KOPT-K1 (cell line): ENCODE results near the gene HLCS.
"Not testable (repeated sequence)": the region's sequence is repeated elsewhere in the genome, so short reads cannot be mapped to it uniquely, and the experiment has no call there.

Experiments
- H3K27ac ChIP-seq: fragments of 200-600 bp; sonication (generic); 2 replicates; pipeline ENCODE4 v1.5.1; 2016; ENCODE audit warnings: antibody characterized with exemption, mild to moderate bottlenecking, low read depth, low read length; ENCODE audit not compliant: poor library complexity, severe bottlenecking
- H3K36me3 ChIP-seq: fragments of 200-600 bp; sonication (generic); 2 replicates; pipeline ENCODE4 v1.5.1; 2017; ENCODE audit warnings: antibody characterized with exemption, mild to moderate bottlenecking, low read length, moderate library complexity; ENCODE audit not compliant: insufficient read depth
- H3K9me3 ChIP-seq: fragments of 200-600 bp; sonication (generic); 2 replicates; pipeline ENCODE4 v1.5.1; 2017; ENCODE audit warnings: antibody characterized with exemption, low read length, mild to moderate bottlenecking; ENCODE audit not compliant: insufficient read depth, poor library complexity, severe bottlenecking

The HLCS gene

DNA sequence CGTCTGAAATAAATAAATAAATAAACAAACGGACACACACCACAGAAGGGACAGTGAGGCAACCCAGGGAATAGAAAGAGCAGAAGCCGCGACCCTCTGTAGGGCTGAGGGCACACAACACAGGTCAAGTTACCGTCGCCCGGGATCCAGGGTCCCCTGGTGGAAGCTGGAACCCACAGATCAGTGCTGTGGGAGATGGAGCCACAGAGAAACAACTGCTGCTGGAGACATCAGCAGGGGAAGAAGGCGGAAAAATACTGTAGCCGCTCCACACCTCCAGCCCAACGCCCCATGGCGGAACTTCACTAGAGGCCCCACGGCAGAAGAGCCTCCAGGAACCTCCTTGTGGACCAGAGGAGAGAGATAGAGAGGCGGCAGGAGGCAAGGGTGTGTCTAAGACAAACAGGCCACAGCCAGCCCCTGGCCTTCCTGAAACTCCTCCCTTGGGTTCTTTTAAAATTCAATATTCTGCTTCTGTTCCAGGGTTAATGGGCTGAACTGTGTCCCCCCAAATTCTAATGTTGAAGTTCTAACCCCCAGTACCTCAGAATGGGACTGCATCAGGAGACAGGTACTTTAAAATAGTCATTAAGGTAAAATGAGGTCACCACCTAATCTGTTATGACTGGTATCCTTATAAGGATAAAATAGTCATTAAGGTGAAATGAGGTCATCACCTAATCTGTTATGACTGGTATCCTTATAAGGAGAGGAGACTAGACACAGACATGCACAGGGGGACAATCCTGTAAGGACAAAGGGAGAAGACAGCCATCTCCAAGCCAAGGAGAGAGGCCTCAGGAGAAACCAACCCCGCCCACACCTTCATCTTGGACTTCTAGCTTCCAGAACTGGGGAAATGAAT is 7.7 kb upstream of the HLCS start:
- 0 out of 2 replicates have a peak, but pooled peaks cover 2% of the 10 kb centered on the region for H3K36me3 ChIP-seq
- no peaks in the 10 kb centered on the region for H3K9me3 ChIP-seq
- H3K27ac ChIP-seq: no peak overlapping the region

DNA sequence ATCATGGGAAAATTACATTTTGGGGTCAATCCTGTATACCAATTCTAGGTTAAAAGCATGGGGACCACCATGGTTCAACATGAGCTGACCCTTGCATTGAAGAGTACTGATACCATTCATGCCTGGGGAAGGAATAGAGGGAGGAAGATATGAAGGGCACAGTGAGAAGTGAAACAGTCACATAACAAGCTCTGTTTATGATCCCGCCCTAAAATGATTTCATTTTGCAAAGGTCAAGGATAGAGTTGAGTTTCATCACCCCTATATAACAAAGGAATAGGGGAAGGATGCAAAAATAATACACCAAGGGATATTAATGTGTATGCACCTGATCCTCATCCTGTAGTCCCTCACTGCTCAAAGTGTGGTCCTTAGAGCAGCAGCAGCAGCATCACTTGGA is 2.5 kb upstream of the HLCS start:
- H3K36me3 ChIP-seq: peaks cover 10% of the 10 kb centered on the region; the same call in 1 of the 2 replicates
- no peaks in the 10 kb centered on the region for H3K9me3 ChIP-seq

DNA sequence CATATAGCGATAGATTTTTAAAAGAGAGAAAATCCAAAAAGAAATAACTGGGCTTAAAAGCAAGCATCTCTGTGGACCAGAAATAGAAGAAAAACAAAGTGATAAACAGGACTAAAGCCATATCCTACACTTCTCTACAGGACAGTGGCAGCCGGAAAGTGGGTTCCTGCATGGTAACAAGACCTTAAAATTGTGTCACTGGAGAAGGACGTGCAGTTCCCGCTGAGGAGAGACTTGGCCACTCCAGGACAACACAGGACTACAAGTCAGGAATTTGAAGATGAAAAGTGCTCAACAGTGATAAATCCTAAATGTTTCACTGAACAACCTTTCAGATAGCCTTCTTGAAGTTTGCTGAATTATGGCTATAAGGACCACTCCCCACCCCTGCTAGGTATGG is 1.9 kb upstream of the HLCS start:
- H3K9me3 ChIP-seq: no peaks in the 10 kb centered on the region
- H3K36me3 ChIP-seq: peaks cover 10% of the 10 kb centered on the region; the same call in 1 of the 2 replicates
- no peak overlapping the region for H3K27ac ChIP-seq

More for the DNA sequence above, 2.5 kb upstream of the HLCS start:
- no peak overlapping the region for H3K27ac ChIP-seq

DNA sequence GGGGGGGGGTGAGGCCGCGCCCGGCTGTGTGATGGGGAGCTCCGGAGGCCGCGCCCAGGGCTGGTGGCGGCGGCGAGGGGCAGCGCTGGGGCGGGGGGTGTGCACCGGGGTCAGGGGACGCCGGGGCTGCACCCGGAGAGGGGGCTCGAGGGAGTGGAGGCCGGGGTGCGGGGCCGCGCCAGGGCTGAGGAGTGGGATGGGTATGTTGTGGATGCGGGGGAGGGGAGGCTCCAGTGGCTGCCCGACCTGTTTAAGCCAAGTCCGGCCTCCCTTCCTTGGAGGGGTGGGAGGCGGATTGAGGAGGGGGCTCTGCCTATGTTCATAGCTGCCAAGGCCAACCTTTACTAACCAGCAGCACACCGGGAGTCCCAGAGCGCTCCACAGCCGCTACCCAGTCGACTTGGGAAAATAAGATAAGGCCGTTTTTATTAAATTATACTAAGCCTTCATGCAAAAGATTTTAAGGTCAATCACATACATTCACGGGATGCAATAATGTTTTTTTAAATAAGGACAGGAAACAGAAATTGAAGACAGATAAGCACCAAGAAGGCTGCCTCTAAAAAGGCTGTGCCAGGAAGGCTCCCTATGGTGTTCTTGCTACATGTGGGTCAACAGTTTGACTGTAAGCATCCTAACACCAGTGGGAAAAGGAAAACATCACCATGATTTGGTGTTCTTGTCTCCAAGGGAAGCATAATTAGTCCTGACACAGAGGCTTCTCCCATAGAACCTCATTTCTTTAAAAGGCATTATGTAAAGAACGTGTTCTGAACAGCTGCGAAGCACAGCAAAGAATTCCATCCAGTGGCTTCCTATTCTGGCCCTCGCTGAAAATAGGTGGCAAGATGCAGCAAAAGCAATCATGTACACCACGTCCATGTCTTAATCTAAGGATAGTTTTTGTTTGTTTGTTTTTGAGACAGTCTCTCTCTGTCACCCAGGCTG is 626 bp upstream of the HLCS start:
- H3K27ac ChIP-seq: peak overlapping the region; percentile 56
- no peaks in the 10 kb centered on the region for H3K9me3 ChIP-seq
- H3K36me3 ChIP-seq: peaks cover 10% of the 10 kb centered on the region; the same call in 1 of the 2 replicates

DNA sequence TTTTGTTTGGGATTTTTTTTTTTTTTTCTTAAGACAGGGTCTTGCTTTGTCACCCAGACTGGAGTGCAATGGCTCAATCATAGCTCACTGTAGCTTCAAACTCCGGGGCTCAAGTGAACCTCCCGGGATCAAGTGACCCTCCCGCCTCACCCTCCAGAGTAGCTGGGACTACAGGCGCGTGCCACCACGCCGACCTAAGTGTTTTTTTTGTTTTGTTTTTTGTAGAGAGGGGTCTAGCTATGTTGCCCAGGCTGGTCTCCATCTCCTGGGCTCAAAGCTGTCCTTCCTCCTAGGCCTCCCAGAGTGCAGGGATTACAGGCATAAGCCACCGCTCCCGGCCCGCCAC is 776 bp downstream of the HLCS start:
- Histone ChIP-seq H3K9me3 (no peaks in the 10 kb centered on the region), H3K36me3 (peaks cover 15% of the 10 kb centered on the region; the same call in 1 of the 2 replicates), H3K27ac (peak overlapping the region; percentile 68)

DNA sequence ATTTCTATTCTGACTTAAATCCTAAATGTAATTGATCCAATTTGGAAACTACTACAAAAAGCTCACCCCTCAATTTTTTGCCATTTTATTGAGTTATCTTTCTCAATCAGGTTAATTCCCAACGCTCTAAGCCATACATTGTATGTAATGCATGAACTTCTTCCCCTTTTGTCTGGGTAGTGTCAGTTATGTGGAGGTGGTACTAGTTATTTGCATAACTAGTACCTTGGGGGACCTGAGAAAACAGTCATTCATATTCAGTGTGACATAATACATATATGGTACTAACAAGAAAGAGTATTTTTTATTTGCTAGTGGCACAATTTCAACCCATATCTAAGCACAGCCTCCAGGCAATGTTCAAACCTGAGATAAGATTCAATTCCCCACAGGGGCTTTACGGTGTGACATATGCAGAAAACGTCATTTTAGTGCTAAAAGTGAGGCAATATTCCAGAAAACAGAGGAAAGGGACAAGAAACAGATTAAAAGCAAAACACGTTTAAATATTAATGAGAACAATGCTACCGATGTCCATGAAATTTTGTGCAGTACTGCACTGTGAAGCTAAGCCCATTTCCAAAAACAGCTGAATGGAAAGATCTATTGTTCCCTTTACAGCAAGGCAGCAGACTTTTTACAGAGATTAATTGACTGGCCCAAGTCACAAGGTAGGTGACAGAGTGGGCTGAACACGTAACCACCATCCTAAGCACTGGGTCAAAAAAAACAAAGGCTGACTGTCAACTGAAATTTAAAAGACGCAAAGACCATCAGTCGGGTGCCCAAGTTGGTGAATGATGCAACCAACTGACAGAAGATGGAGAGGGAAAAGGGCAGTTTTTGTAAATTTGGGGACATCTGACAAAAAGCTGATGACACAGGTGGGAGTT is 1.4 kb downstream of the HLCS start:
- peak overlapping the region; percentile 68 for H3K27ac ChIP-seq

DNA sequence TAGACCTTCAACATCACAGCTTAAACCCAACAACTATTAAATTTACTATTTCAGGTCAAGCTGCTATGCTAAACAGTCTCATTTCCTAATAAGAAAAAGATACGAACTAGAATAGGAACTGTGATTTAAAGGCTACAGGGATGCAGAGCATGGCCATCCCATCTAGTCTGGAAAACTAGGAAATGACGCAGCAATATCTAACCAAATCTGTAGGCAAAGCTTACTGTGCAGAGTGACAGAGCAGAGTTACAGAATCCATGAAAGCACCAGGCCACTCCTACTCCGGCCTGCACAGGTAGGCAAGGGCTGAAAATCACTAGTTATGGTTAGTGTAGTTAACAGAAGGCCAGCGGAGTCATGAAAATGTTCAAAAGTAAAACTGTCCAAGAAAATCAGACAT is 2.1 kb downstream of the HLCS start:
- peaks cover 3% of the 10 kb centered on the region for H3K9me3 ChIP-seq
- H3K36me3 ChIP-seq: peaks cover 28% of the 10 kb centered on the region; the same call in 1 of the 2 replicates
- no peak overlapping the region for H3K27ac ChIP-seq

More for the DNA sequence above, 1.4 kb downstream of the HLCS start:
- Histone ChIP-seq H3K9me3 (no peaks in the 10 kb centered on the region), H3K36me3 (peaks cover 21% of the 10 kb centered on the region; the same call in 1 of the 2 replicates)

DNA sequence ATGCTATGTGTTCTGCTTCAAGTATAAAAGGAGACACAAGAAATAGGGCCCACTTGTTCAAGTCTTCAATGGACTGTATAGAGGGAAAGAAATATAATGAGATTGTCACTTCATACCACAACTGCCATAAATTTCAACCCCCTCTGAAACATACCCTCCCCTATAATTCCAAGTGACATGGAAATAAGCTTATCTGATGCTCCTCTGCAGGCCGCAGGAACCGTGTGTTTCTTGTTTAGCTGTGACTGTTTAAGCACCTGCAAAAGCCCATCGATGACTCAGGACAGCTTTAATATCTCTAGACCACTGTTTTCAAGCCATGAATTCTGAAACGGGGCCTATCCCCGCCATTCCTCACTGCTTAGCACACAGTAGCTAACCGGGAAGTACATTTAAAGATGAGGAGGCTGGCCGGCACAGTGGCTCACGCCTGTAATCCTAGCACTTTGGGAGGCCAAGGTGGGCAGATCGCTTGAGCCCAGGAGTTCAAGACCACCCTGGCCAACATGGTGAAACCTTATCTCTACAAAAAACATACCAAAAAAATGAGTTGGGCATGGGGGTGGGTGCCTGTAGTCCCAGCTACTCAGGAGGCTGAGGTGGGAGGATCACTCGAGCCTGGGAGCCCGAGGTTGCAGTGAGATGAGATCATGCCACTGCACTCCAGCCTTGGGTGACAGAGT is 4.2 kb downstream of the HLCS start:
- Histone ChIP-seq H3K36me3 (peaks cover 19% of the 10 kb centered on the region; the same call in 1 of the 2 replicates), H3K27ac (no peak overlapping the region), H3K9me3 (peaks cover 5% of the 10 kb centered on the region)

DNA sequence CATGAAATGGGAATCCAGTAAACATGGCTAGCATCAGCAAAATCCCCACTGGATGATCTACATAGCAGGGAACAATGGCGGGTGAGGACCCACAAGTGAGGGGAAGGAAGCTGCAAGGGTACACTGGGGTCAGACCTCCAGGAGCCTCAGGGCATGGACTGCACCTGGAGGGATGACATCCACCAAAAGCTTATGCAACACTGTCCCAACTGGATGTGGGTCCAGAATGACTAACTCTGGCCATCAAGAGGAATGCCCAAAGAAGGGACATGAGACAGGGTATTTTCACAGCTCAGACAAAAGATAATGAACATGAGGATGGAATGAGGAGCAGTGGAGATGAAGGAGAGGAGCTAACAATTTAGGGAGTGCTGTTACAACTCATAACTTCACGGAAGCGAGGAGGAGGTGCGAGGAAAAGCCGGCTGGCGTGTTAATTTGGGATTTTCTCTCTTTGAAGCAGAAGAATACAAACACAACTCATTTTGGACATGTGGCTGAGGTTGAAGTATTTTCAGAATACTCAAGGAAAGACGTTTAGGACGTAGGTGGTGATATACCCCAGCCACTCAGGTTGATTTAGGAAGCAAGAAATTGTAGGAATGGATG is 5.7 kb downstream of the HLCS start:
- Histone ChIP-seq H3K36me3 (peaks cover 19% of the 10 kb centered on the region; the same call in 1 of the 2 replicates), H3K27ac (no peak overlapping the region), H3K9me3 (peaks cover 5% of the 10 kb centered on the region)

DNA sequence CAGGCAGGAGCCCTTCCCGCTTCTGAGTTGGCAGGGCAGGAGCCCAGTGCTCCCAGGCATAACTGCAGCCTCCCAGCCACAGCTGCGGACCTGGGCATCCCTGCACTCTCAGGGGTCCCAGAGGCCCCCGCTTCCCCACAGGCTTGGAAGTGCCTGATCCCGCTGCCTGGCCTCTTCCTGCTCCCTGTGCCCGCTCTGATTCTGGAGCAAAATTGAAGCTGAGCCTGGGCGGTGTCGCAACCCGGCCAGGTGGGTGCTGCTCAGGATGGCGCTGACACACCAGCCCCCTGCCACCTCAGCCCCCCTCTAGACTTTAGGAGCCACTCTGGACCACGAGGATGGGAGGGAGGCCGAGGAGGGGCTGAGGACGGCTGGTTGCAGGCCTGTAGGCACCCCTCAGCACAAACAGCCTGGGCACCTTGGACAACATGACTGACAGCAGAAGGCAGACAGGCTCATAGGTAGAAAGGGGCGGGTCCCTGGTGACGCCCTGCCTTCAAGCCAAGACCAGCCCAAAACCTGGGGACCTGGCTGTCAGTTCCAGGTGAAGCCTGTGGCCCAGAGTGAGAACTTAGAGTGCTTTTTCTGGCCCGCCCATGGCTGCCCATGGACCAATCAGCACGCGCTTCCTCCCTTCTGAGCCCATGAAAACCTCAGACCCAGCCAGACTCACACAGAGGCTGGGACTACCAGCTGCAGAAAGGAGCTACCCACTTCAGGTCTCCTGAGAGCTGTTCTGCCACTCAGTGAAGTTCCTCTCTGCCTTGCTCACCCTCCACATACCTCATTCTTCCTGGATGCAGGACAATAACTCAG is 7.2 kb downstream of the HLCS start:
- no peak overlapping the region for H3K27ac ChIP-seq
- peaks cover 19% of the 10 kb centered on the region; the same call in 1 of the 2 replicates for H3K36me3 ChIP-seq
- H3K9me3 ChIP-seq: peaks cover 5% of the 10 kb centered on the region

DNA sequence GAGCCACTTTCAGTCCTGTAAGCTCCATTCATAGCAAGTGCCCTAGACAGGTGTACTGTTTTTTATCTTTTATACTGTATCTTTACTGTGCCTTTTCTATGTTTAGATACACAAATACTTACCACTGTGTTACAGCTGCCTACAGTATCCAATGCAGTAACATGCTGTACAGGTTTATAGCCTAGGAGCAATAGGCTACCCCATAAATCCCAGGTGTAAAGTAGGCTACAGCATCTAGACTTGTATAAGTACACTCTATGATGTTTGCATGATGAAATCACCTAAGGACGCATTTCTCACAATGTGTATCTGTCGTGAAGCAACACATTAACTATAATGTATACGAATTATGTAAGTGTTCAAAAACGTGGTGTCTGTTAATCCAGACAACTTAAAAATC is 10.7 kb downstream of the HLCS start:
- peaks cover 5% of the 10 kb centered on the region for H3K9me3 ChIP-seq
- H3K27ac ChIP-seq: no peak overlapping the region
- H3K36me3 ChIP-seq: peaks cover 15% of the 10 kb centered on the region; the same call in 1 of the 2 replicates

DNA sequence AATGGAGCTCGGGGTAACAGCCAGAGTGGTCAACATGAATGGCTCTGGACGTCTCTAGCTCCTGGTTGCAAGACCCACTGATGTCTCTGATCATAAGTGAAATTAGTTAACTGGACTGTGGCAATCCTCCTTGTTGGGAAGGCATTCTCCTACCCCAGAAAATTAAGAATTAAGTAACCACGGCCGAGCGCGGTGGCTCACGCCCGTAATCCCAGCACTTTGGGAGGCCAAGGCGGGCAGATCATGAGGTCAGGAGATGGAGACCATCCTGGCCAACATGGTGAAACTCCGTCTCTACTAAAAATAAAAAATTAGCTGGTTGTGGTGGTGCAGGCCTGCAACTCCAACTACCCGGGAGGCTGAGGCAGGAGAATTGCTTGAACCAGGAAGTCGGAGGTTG is 14.1 kb downstream of the HLCS start:
- not testable (repeated sequence) for H3K9me3 ChIP-seq, H3K27ac ChIP-seq

More for the DNA sequence above, 14.1 kb downstream of the HLCS start:
- H3K36me3 ChIP-seq: not testable (repeated sequence)
